Globus pallidus (tissue), 1 donor: ENCODE measurements around the gene CHN1.

Experiments
- DNase-seq: peaks from one replicate; pipeline ENCODE4 v3.0.0-alpha.2; 2015; ENCODE audit warnings: low spot score

CHN1 gene

GRCh38 chr2:174870787-174871186 lies 134.4 kb downstream of the CHN1 start:
- no peak for DNase-seq

GRCh38 chr2:174868878-174869277 lies 136.3 kb downstream of the CHN1 start:
- no peak for DNase-seq

- DNase-seq = no peak
Observed at GRCh38 chr2:174866421-174866820, 138.8 kb downstream of the CHN1 start.

- DNase-seq = no peak
Observed at GRCh38 chr2:174863183-174863582, 142.0 kb downstream of the CHN1 start.

DNA sequence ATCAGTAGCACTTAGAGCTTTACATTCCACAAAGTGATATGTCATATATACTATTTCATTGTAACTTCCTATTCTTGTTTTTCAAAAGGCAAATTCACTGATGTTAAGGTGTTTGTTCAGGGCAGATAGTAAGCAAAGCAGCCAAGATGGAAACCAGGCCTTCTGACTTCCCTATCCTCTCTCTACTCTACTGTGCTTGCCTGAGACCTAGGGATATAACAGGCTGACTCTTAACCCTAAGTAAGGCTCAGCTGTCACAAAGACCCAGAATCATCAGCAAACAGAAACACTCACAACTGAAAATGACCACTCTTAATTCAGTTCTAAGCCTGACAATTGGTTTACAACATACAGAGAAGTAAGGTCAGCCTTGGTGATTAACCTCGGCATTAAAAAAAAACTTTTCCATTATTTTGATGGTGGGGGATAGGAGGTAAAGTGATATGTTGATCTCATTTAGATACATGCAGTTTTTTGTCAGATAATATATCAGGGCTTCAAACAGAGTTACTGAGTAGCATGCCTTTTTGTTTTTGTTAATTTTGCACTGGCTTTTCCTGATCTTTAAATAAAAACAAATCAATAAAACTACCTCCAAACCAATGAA lies 145.5 kb downstream of the CHN1 start:
- DNase-seq = no peak

DNA sequence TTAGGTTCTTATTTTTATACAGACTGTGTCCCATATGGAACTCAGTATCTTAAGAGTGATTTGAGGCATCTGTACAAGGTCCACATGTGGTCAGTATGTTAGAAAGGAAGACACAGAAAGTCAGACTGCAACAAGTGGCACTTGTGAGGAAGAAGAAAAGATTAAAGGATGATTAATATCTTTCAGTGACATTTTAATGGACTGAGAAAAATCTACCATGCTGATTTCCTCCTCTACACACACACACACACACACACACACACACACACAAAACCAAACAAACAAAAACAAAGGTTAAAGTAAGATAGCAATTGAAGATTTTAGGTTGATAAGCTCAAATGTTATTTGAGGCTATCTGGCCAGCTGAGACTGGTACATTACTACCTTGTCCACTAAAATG lies 146.4 kb downstream of the CHN1 start:
- no peak for DNase-seq

DNA sequence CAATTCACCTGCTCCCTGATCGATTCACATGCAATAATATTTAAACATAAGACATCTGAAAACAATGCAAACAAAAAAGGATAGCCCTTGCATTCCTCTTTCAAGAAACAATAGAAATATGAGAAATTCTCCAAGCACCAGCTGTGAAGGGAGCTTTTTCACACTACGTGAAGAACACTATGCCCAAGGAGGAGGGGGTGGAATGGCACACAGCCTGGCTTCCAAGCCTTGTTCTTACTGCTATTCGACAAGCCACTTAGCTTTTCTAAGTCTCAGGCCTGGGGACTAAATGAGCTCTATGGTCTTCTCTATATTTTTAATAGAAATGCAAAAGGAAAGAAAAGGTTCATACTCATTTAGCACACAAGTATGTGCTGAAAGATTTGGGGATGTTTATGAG lies 148.7 kb downstream of the CHN1 start:
- no peak for DNase-seq

- peak; percentile 53 for DNase-seq
Observed at GRCh38 chr2:174846941-174847938, 157.9 kb downstream of the CHN1 start.

GRCh38 chr2:174846218-174846617 lies 159.0 kb downstream of the CHN1 start:
- no peak for DNase-seq

DNA sequence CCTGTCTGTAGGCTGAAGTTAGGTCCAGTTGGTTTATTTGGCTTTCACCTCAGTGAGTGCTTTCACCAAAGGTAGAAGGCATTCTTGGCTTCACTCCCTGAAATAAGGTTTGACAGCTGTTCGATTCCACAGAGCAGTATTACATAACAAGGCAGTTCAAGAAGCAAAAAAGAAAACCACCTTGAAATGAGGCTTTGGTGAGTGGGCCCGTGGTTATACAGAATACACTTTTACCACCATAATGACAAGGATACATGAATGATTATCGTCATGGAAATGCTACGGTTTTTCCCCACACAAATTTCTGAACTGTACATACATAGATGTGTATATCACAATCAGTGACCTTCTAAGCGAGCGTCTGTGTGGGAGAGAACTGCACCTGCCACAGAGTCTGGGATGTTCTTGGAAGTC lies 160.9 kb downstream of the CHN1 start:
- no peak for DNase-seq

GRCh38 chr2:174842496-174842895 lies 162.7 kb downstream of the CHN1 start:
- DNase-seq = no peak

DNA sequence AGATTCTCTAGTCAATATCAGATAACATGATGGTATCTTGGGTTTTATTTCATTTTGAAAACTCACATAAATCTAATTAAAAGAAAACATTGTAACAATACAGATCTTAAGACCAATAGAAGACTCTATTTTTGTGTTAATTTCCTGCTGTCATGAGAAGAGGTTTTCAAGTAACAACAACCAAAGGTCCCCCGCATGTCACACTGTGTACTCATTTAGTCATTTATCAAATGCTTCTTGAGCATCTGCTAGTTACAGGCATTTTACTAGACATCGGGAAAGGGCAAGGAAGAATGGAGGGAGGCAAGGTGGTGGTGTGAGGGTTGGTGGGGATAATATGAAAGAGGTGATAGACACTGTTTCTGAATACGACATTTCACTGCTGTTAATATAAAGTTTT lies 163.2 kb downstream of the CHN1 start:
- DNase-seq = no peak

DNA sequence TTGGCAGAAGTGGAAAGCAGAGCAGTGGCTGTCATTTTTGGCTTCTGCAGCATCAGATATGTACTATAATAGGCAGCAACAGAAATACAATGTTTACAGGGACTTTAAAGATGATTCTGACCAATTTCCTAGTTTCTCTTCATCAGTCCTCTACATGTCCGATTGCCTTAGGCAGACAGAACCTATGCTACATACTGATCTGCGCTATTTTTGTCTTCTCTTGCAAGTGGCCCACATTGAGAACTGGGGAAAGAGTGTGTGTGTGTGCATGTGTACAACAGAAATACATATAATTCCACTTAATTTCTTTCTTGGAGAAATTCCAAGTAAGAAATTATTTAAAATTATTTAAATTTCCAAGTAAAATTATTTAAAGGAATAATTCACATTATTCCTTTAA lies 163.8 kb downstream of the CHN1 start:
- no peak for DNase-seq

GRCh38 chr2:174840436-174840835 lies 164.7 kb downstream of the CHN1 start:
- no peak for DNase-seq

DNA sequence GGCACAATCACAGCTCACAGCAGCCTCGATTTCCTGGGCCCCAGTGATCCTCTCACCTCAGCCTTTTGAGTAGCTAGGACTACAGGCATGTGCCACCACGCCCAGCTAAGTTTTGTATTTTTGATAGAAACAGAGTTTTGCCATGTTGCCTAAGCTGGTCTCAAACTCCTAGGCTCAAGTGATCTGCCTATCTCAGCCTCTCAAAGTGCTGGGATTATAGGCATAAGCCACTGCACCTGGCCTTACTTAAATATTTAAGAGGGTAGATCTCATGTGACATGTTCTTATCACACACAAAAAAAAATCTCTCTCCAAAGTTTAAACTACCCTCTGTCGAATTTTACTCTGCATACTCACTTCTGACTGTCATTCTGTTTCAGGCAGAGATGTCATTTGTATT lies 165.5 kb downstream of the CHN1 start:
- DNase-seq = no peak

DNA sequence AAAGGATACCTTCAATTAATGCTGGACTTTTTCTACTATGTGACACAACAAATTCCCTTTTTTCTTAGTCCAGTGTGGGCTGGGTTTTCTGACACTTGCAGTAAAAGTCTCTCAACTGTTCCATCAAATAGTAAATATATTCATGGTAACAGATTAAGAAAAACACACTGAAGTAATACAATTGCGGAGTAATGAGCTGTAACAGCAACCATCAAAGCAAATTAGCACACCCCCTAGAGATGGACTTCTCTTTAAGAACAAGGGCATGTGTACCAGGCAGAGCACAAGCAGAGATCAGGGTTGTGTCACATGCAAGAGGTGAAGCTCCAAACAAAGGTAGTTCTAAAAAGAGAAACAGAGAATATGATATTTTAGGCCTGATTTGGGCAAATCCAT lies 168.2 kb downstream of the CHN1 start:
- no peak for DNase-seq

GRCh38 chr2:174836377-174836994 lies 168.7 kb downstream of the CHN1 start:
- DNase-seq = no peak

DNA sequence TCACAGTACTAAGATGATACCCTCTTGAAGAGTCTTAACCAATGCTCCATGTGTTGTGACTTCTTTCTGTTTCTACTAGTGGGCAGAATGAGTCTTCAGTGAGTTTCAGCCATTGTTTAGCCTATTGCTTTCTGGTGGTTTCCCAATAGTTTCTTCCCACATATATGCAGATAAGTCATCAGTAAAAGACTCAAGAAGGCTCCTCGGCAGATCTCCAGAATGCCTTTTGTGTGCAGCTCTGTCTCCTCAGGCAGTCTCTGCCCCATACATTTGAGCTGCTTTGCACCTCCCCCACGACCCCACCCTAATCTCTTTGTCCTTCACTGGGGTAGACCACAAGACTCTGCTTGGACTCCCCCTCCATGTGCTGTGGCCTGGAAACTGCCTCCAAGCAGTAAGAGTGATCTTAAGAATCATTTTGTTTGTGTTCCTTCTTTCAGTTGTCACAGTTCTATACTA lies 169.4 kb downstream of the CHN1 start:
- DNase-seq = no peak

- no peak for DNase-seq
Observed at GRCh38 chr2:174833737-174834136, 171.4 kb downstream of the CHN1 start.

DNA sequence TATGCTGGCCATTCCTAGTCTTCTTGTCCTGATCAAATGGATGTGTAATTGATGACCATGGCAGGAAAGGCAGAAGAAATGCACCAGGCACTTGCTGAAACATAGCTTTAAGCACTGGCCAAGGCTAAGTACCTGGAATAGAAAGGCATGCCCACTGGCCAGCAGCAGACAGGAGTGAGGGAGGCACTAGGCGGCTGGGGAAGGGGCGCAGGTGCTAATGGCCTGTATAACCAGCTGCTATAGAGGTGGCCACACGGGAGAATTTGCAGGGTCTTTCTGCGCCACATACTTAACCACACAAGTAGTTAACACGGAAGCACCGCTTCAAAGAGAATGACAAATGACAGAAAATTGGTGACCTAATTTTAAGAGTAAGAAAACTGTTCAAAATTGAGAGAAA lies 174.6 kb downstream of the CHN1 start:
- DNase-seq = no peak

DNA sequence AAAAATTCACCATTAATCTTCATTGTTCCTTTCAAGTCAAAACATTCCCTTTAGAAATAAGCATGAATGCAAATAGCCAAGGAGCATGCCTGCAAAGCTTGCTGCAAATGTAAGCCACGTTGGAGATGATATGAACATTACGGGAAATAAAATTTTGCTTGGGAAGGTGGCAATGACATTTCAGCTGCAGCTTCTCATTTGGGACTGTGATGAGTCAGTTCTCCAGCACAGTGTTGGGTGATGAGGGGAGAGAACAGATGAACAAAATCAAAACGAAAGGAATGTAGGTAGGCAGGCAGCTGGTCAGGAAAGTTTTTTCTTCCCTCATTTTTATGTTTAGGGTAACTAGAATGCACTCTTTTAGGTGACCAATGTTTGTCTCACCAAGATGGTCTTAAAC lies 175.6 kb downstream of the CHN1 start:
- no peak for DNase-seq

- no peak for DNase-seq
Observed at GRCh38 chr2:174827371-174828369, 177.5 kb downstream of the CHN1 start.
